GM18519 (cell line): ENCODE measurements around the gene KIRREL3.

Experiments
- ATAC-seq: cut with Tn5 transposase; IDR thresholded peaks from one replicate; pipeline ENCODE4 v1.9.1; 2021; ENCODE audit warnings: mild to moderate bottlenecking, moderate library complexity; ENCODE audit not compliant: unreplicated experiment, low FRiP score

KIRREL3 gene

DNA sequence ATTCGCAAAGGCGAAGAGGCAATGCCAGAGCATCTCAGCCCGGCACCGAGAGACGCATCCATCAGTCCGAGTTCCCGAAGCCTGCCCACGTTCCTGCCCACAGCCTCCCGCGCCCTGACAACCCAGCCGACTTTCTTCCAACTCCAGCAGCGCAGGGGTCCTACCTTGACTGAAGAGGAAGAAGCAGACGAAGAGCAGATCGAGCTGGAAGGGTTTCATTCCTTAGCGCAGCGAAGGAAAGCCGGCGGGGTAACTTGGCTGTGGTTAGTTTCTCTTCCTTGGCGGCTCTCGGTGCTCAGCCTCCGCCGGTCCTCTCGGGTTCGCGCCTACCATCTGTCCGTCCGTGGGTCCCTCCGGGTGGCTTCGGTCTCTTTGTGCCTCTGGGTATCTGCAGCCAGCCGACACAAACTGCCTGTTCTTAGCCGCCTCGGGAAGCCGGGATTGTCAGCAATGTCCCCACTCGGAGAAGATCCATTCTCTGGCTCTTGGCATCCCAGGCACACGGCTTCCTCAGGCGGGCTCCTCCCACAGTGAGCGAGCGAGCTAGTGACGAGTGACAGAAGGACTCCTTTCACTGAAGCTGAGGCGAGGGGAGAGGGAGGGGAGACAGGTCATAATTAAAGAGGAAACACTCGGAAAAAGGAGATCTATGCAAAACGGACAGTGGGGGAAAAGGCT is at the start of gene KIRREL3:
KIRREL3 (minus strand) TSS at position 480 of the 678 bp plus-strand sequence.
- no peak for ATAC-seq

DNA sequence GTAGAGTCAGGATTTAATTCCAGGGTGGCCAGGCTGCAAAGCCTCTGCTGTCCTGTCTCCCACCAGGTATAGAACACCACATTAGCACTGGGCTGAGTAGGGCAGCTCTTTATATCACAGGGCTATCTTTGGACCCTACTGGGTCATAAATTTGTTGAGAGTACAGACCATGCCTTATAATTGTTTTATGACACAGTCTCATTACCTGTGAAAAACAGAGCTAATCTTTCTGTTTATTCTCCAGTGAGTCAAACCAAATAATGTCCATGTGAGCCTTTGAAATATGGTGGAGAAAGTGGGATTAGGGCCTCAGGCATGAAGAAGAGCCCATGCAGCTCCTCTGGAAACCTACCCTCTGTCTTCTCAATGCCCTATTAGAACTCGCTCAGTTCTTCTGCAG is 49.6 kb upstream of the KIRREL3 start:
- no peak for ATAC-seq

DNA sequence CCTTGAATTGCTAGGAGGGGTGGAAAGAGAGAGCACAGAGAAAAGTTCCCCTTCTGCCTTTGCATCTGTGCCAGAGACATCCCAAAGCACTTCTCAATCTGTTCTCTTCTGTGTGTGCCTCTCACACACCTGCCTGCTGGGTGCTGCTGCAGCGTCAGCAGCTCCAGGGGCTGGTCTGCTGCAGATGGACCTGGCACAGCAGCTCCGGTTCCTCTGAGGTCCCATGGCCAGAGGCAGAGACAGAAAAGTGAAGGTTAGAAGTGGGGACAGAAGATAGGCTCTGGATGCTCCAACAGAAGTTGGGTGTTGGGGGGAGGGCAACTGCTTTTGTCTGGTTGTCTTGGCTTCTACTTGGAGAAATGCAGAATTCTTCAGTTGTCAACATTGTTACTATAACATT is 48.9 kb upstream of the KIRREL3 start:
- ATAC-seq: no peak

DNA sequence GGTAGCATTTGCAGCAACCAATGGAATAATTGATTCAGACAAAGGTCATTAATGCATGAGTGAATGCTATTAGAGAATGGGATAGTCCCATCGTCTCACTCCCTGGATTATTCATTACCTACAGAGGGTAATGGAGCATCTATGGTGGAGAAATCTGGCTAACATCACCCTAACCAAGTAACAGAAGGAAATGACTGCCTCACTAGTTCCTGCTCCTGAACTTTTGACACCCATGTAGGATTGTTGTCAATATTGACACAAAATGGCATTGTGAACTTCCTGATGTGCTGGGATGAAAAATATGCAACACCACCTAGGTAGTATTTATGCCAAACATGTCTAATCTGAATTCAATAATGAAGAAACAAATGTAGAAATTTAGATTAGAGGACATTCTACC is 44.0 kb upstream of the KIRREL3 start:
- no peak for ATAC-seq

DNA sequence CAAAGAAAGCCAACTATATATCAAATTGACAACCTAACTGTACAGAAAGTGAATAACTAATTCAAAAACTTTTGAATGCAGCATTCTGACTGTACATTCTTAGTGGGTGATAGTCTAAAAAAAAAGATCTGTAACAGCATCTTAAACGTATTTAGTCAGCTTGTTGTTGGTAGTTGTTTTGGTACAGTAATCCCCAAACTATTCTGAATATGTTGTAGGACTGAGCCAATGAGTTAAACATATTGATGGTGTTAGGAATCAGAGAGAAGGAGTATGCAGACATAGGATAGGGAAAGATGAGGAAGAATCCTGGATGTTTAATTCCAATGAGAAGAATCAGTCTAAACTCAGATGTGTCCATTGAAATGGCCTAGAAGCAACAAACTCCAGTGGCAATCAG is 41.9 kb upstream of the KIRREL3 start:
- no peak for ATAC-seq

DNA sequence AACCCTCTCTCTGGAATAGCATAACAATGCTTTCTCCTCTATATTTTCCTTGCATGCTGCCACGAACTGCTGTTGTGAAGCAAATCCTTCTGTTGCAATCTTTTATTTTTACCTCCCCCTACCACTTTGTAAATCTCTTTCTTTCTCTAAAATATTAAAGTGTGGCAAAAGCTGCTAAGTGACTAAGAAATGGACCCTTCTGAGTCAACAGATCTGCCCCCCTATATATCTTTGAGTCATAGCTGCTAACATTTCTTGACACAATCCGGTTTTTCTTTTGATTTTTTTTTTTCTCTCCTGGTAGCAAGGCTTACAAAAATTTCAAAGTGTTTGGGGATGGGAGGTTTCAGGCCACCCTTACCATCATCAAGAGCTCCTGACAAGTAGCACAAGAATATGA is 39.0 kb upstream of the KIRREL3 start:
- ATAC-seq: no peak

DNA sequence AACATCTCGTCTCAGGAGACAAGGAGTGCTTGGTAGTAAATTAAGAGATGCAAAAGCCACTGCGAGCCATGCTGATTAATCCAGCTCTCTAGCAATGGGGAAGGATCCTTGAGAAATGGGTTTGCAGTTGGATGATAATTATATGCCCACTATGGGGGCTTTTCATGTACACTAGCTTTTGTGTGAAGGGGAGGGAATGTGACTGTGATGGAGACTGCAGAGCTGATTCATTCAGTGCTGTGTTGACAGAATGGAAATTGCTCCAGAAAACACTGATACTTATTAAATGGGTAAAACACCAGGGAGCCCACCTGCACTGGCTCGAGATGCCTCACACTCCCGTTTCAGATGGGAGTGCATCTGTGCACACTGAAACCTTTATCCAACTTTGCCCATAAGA is 37.0 kb upstream of the KIRREL3 start:
- no peak for ATAC-seq

DNA sequence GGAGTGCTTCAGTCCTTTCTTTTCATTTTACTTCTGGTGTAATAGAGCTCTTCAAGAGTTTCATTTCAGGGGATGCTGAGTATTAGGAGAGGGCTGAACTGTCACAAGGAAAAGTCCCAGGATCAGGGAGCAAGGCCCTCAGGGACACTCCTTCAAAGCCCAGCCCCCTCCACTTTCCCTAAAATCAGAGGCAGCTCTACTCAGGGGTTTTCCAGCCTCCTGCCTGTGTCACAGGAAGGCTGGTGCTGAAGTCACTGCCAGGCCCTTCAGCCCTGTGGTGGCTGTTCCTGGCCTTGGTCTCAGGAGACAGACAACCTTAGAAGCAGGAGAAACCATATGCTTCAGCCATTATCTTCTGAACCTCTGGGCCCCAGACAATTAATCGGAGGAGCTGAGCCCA is 36.4 kb upstream of the KIRREL3 start:
- no peak for ATAC-seq

DNA sequence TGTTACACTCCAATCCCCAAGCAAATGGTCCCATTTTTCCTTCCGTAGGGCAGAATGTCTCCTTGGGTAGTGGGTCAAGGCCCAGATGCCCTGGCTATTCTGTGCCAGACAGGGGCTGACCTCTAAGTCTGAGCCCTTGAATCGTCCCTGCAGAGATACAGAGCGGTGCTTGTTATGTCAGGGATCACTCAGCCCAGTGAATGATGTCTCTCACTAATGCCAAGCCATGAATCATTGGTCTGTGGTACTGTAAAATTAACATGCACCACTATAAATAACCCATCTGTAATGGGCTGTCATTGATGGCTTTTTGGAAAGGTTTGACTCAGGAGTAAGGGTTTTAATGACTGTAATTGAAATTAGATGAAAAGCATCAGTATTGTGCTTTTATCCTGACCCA is 35.3 kb upstream of the KIRREL3 start:
- no peak for ATAC-seq

DNA sequence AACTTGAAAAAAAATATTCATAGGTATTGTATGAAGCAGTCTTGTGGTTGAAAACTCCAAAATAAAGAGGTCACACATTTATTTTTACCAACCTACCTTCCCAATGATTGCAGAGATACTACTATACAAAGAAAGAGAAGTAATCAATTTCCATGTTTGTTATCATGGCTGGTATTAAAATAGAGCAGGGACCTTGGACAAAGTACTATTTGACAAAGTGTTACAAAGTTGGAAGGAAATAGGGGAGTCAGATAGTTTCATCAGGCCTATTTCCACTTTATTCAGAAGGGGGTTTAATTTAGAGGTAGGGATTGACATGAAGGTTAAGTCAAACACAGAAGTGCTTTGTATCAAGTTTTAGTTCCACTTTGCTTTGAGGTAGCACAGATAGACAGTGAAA is 34.4 kb upstream of the KIRREL3 start:
- no peak for ATAC-seq

DNA sequence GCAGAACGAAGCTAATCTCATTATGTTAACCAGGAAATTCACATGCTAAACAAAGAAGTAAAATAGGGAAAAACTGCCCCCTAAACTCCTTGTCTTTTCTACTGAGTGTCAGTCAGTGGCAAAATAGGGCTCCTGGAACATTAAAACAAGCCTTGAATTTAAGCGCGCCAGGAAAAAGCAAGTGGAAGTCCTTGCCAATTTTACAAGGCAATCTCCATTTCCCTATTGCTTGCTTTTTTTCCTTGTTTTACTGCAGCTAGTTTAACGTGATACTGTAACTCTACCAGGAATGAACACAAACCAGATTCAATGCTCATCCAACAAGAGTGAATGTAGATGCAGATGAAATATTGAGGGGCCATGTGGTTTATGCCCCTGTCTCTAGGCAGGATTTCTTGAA is 28.1 kb upstream of the KIRREL3 start:
- ATAC-seq: no peak

DNA sequence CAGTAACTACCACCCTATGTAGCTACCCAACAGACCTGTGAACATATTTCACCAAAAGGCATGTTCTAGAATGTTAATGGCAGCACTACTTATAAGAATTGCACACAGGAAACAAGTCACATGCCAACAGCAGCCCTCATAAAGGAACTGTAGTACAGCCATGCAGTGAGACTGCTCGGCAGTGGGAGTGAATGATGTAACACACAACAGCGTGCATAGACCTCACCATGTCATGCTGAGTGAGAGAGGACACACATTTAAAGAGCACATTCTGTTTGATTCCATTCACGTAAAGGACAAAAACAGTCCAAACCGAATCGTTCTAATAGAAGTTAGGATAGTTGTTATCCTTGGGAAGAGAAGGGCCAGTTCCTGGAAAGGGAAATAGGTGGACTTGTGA is 27.2 kb upstream of the KIRREL3 start:
- no peak for ATAC-seq

DNA sequence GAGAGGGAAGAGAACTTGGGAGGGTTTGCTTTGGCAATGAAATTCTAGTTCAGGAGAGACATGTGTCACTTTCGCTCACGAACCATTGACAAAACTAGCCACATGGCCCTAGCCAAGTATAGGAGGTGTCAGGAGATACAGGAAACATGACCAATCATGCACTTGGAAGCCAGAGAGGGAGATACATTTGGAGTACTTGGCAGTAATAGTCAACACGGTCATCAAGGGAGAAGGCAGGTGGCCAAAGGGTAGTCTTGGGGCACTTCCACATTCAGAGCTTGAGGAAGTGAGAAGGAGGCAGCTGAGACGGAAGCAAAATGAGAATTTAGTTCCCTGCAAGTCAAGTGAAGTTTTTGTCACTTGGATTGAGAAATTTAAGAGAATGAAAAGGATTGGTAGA is 26.4 kb upstream of the KIRREL3 start:
- no peak for ATAC-seq

DNA sequence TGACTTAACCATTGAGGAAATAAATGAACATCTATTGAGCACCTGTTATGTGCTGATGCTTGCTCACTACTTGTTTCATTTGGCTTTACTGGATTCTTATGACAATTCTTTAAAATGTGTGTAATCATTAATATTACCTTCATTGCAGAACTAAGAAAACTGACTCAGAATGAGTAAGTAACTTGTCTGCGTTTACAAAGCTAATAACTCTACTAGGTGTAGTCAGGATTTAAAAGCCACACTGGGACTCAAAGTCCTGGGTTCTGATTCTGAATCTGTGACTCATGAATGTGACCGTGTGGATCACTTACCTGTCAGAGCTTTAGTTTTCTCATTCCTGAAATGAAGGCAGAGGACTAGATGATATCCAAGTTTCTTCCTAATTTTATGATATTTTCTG is 23.4 kb upstream of the KIRREL3 start:
- ATAC-seq: no peak

DNA sequence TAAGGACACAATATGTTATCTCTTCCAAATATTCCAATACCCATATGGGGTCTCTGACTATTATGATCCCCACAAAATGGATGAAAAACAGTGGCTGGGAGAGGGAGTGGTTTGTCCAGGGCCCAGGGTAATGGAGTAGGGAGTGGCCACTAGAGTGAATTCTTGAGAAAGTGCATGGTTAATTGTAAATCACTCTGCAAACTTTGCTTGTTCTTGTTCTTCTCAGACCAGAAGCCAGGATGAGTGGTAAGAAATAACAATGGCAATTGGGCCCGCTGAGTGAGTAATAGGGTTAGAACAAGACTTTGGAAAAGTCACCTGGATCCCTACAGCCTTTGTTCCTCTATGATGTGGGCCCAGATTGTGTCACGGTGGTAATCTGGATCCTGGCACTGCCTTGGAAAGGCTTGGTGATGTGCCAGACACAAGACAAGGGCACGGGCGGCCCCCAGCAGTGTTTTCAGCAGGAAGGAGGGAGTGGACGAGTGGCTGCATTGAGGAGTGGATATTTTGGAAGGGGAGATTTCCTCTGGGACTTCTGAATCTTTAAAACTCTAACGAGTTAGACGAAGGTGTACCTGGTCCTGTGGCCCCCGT is 18.2 kb upstream of the KIRREL3 start:
- no peak for ATAC-seq

DNA sequence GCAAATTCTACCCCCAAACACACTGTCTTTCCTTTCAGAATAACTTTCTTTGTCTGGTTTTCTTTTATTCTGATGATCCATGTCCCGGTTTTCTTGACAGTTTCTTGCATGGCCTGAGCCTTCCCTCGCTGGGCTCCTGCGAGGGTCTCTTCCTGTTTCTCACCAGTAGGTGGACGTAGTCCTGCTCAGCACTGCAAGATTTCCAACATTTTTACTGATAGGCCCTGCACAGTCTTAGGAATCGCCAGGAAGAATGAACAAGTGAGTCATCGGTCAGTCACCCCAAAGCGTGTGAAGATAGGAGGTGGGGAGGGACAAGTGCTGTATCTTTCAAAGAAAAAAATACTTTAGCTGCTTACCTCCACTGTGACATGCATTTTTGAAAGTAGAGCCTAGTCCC is 16.9 kb upstream of the KIRREL3 start:
- ATAC-seq: no peak

DNA sequence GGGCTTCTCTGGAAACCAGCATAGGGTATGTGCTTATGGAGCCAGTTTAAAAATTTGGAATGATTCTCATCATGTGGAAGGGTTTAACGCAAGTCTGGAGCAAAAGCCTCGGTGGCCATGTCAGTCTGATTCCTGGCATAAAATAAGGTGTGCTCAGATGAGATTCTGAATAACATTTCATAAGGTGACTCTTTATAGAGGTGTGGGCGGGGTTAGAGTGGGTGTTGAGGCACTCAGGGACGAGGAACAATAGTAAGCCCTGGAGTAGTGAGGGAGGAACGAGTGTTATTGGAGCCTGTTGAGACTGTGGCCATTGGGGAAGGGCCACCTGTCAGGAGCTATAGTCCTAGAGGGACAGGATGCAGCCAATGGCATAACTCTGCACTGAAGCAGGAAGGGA is 13.0 kb upstream of the KIRREL3 start:
- no peak for ATAC-seq

DNA sequence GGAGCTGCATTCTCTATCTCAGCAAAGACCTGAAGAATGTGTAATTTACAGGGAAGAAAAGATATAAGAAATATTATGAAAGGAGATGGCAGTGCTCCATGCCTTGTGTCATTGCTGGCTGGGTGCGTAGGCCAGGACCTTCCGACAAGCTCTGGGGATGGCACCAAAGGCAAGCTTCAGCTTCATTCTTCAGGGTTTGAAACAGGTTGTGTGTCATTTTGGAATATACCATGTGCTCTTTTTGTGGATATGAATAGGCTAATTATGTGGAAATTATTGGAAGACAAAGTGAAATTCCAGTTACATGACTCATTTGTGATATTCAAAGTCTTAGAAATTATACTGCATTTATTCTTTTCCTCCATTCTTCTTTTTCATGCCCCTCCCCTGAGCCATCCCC is 5.7 kb upstream of the KIRREL3 start:
- ATAC-seq: no peak

DNA sequence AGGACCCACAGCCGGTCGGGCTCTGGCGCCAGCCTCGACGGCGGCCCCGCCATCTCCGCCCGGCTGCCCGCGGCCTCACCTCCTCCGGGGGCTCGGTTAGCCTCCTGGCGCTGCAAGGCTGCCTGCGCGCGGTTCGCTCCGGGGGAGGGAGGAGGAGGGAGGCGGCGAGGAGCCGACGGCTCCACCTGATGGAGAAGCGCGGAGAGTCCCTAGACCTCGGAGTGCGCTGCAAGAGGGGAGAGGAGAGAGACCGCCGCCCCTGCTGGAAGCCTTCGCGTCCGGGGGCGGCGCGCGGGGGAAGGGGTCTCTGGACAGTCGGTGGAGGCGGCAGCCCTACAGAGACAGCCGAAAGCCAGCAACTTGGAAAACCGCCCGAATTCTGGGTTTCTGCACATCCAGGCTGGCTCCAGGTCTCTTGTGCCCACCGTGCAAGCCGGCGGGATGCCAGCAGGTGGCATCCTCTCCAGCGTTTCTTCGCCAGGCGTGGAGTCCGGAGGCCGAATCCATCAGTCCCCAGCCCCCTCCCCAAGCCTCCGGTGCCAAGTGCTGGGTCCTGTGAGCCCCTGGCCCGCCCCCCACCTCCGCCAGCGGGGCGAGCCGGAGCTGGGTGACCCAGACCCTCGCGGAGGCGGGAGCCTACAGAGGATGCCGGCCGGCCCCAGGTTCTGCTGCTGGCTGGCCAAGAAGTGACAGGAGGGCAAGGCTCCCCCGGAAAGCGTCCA is 2.9 kb upstream of the KIRREL3 start:
- ATAC-seq: no peak

DNA sequence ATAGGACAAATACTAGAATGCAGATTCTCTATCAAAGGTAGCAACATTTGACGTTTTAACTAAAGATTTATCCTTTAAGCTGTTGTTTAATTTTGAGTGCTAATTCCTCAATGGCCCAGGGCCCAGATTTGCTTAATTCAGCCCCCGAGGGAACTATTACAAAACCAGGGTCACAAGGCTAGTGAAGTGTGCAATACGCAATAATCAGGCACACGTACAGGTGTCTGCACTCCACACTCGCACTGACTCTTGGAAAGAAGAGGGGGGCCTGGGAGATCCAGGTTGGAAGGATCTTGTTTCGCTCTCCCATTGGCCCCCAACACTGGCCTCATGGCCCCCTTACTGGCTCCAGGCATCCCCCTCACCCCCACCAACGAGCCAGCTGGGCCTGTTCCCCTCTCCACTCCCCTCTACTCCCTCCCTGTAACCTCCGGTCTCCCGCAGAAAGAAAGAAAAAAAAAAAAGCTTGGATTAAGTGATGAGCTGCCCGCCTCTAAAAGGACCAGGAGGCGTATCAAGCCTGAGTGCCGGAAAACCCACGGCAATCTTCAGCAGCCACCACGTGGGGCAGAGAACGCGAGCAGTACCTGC is 2.2 kb upstream of the KIRREL3 start:
- no peak for ATAC-seq

DNA sequence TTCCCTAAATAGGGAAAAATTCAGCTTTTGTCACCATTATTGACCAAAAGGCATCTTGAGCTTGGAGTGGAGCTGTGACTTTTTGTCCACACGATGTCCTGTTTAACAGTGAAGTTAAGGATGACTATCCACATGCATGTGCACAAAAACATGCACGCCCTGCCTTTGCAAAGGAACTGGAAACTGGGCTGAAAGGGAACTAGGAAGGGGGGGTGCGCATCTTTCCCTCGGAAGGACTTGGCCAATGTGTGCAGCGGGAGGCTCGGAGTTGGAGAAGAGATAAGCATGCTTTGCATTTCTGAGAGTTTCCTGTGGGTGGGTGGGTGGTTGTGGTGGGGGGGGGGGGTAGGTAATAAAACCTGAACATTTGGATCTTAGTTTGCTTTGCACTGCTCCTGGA is 411 bp upstream of the KIRREL3 start:
- no peak for ATAC-seq

DNA sequence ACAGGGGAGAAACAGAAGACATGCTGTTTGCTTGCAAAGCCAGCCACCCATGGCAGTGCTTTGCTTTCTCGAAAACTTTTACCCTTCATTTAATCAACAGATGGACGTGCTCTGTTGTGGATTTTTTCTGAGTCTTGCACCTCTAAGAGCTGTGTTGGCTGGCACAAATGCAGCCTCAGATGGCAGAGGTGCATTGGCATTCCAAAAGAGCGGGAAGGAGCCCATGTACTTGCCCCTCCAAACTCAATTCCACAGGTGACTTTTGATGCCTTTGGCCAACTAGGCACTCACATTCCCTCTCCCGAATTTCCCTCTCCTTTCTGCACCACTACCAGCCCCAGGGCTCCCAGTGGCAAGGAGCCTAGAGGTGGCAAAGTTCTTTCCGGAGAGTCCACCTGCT is 1.2 kb downstream of the KIRREL3 start:
- no peak for ATAC-seq
